Subcutaneous adipose tissue (tissue), 4 donors: ENCODE measurements around the gene UFD1. TPM values are rescaled to one million over a fixed set of nuclear protein-coding genes. Genes with fewer than 3 reads are reported as not detected.

Experiments
- CTCF ChIP-seq: fragments of 450-650 bp; IDR thresholded peaks from one replicate; pipeline ENCODE4 v1.5.1; 2016; ENCODE audit warnings: low read depth, mild to moderate bottlenecking, control low read depth, antibody characterized with exemption, moderate library complexity
- total RNA-seq, 4 donors: library from RNA; depleted of rRNA; stranded (reverse); fragments of >200 nt; gene quantifications; one replicate each; pipeline ENCODE4 v1.1.0, GENCODE V29; 2016

UFD1 gene
- total RNA-seq, 4 donors from 2014 or later = 33.9 to 43.6 (median 35.4) TPM

- no peak for TF ChIP-seq CTCF
These were observed 40.3 kb upstream of the UFD1 start for GRCh38 chr22:19519041-19519926.

- TF ChIP-seq CTCF = no peak
These were observed 39.6 kb upstream of the UFD1 start for GRCh38 chr22:19518635-19519034.

GRCh38 chr22:19517919-19518611 lies 39.1 kb upstream of the UFD1 start:
- no peak for TF ChIP-seq CTCF

- no peak for TF ChIP-seq CTCF
These were observed 38.1 kb upstream of the UFD1 start for GRCh38 chr22:19517171-19517500.

- TF ChIP-seq CTCF = no peak
These were observed 37.6 kb upstream of the UFD1 start for GRCh38 chr22:19516378-19517170.

- no peak for TF ChIP-seq CTCF
These were observed 36.8 kb upstream of the UFD1 start for GRCh38 chr22:19515654-19516377.
